ENCODE results near the gene MISP3.

The MISP3 gene

GRCh38 chr19:14096272-14096992 lies 23.8 kb downstream of the MISP3 start:
- no peak overlapping the region for H3K4me2 ChIP-seq (ENCODE audit: low read length)
- no peak overlapping the region for H2AFZ ChIP-seq (ENCODE audit: low read length)
- H3K4me1 ChIP-seq (ENCODE audit: insufficient read depth, low read length, severe bottlenecking), result peaks cover 9% of the 10 kb centered on the region
- TF ChIP-seq CTCF (IDR thresholded peaks at IDR 0.05; ENCODE audit: low read length), result no peak
- TF ChIP-seq EZH2 (IDR thresholded peaks at IDR 0.05; ENCODE audit: borderline replicate concordance, low read length), result no peak
- H3K36me3 ChIP-seq (ENCODE audit: insufficient read depth, low read length), result peaks cover 35% of the 10 kb centered on the region
- H3K9ac ChIP-seq (ENCODE audit: low read length), result no peak overlapping the region
- no peaks in the 10 kb centered on the region for H3F3A ChIP-seq (ENCODE audit: insufficient read depth, low read length)
- no peak overlapping the region for H3K27ac ChIP-seq (ENCODE audit: low read depth, low read length, poor library complexity, severe bottlenecking)
- H3K27me3 ChIP-seq (ENCODE audit: insufficient read depth, low read length), result no peaks in the 10 kb centered on the region
- no peaks in the 10 kb centered on the region for H4K20me1 ChIP-seq (ENCODE audit: insufficient read depth, low read length)
- peaks cover 7% of the 10 kb centered on the region for H3K9me3 ChIP-seq (ENCODE audit: low read length)
- H3K79me2 ChIP-seq (ENCODE audit: insufficient read depth, low read length), result no peaks in the 10 kb centered on the region
- H3K4me3 ChIP-seq (ENCODE audit: low read depth, low read length, poor library complexity, severe bottlenecking), result no peak overlapping the region
- no peaks in the 10 kb centered on the region for H3K9me2 ChIP-seq (ENCODE audit: low read depth, low read length)

DNA sequence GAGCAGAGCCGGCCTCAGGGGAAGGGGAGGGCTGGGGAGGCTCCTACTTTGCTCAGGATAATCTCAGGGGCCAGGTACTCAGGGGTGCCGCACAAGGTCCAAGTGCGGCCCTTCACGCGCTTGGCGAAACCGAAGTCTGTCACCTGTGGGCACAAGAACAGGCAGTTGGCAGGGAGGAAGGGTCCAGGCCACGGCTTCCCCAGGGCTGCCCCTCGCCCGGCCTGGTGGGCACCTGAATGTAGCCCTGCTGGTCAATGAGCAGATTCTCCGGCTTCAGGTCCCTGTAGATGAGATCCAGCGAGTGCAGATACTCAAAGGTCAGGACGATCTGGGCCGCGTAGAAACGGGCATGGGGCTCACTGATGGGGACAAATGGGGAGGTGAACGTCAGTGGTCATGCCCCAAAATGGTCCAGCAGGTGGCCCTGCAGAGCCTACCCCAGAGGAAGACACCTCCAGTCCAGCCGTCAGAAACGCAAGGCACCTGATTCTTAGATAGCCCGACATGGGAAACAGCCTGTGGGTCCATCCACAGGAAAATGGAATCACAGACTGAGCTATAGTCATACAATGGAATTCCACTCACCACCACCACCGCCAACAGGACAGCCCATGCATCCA lies 25.1 kb downstream of the MISP3 start:
- TF ChIP-seq EZH2 (IDR thresholded peaks at IDR 0.05; ENCODE audit: borderline replicate concordance, low read length), result no peak
- no peak for TF ChIP-seq CTCF (IDR thresholded peaks at IDR 0.05; ENCODE audit: low read length)
- Histone ChIP-seq H3K4me1 (ENCODE audit: insufficient read depth, low read length, severe bottlenecking) (no peaks in the 10 kb centered on the region), H4K20me1 (ENCODE audit: insufficient read depth, low read length) (no peaks in the 10 kb centered on the region), H2AFZ (ENCODE audit: low read length) (no peak overlapping the region), H3K9me2 (ENCODE audit: low read depth, low read length) (no peaks in the 10 kb centered on the region), H3K27me3 (ENCODE audit: insufficient read depth, low read length) (no peaks in the 10 kb centered on the region), H3K4me2 (ENCODE audit: low read length) (no peak overlapping the region), H3K79me2 (ENCODE audit: insufficient read depth, low read length) (no peaks in the 10 kb centered on the region), H3K9ac (ENCODE audit: low read length) (no peak overlapping the region), H3K9me3 (ENCODE audit: low read length) (peaks cover 7% of the 10 kb centered on the region), H3K27ac (ENCODE audit: low read depth, low read length, poor library complexity, severe bottlenecking) (no peak overlapping the region), H3F3A (ENCODE audit: insufficient read depth, low read length) (no peaks in the 10 kb centered on the region), H3K4me3 (ENCODE audit: low read depth, low read length, poor library complexity, severe bottlenecking) (no peak overlapping the region), H3K36me3 (ENCODE audit: insufficient read depth, low read length) (peaks cover 44% of the 10 kb centered on the region)

DNA sequence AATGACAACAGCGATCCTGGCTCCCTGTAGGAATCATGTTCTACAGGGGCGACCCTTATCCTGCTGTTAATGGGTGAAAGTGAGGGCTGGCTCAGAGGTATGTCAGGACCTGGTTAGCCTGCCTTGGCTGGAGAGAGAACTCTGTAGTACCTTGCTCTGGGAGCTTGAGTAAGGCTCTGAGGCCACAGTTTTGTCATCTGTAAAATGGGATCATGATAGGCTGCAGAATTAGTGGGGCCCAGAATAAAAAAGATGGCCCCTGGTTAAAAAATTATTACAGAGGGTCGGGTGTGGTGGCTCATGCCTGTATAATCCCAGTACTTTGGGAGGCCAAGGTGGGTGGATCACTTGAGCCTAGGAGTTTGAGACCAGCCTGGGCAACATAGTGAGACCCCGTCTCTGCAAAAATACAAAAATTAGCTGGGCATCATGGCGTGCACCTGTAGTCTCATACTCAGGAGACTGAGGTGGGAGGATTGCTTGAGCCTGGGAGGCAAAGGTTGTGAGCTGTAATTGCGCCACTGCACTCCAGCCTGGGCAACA lies 28.5 kb downstream of the MISP3 start:
- peaks cover 57% of the 10 kb centered on the region for H3K36me3 ChIP-seq (ENCODE audit: insufficient read depth, low read length)
- H3K9ac ChIP-seq (ENCODE audit: low read length), result no peak overlapping the region
- H4K20me1 ChIP-seq (ENCODE audit: insufficient read depth, low read length), result no peaks in the 10 kb centered on the region
- H3K4me2 ChIP-seq (ENCODE audit: low read length), result no peak overlapping the region
- H2AFZ ChIP-seq (ENCODE audit: low read length), result no peak overlapping the region
- H3K27me3 ChIP-seq (ENCODE audit: insufficient read depth, low read length), result no peaks in the 10 kb centered on the region
- no peaks in the 10 kb centered on the region for H3K9me2 ChIP-seq (ENCODE audit: low read depth, low read length)
- H3K4me1 ChIP-seq (ENCODE audit: insufficient read depth, low read length, severe bottlenecking), result no peaks in the 10 kb centered on the region
- H3F3A ChIP-seq (ENCODE audit: insufficient read depth, low read length), result no peaks in the 10 kb centered on the region
- no peaks in the 10 kb centered on the region for H3K9me3 ChIP-seq (ENCODE audit: low read length)
- H3K27ac ChIP-seq (ENCODE audit: low read depth, low read length, poor library complexity, severe bottlenecking), result no peak overlapping the region
- H3K79me2 ChIP-seq (ENCODE audit: insufficient read depth, low read length), result no peaks in the 10 kb centered on the region
- TF ChIP-seq CTCF (IDR thresholded peaks at IDR 0.05; ENCODE audit: low read length) (no peak), EZH2 (IDR thresholded peaks at IDR 0.05; ENCODE audit: borderline replicate concordance, low read length) (no peak)
- H3K4me3 ChIP-seq (ENCODE audit: low read depth, low read length, poor library complexity, severe bottlenecking), result no peak overlapping the region

Data from OCI-LY1 (cell line).